Activated naive CD4-positive, alpha-beta T cell treated with Interleukin-2 at 50 U/mL for 16 hours (primary cell): ENCODE results near the gene MAP3K5.
"Not testable (repeated sequence)": the region's sequence is repeated elsewhere in the genome, so short reads cannot be mapped to it uniquely, and the experiment has no call there.

ENCODE experiments used
- DNase-seq: peaks from one replicate; pipeline ENCODE4 v3.0.0-alpha.2; 2020

MAP3K5 gene

DNA sequence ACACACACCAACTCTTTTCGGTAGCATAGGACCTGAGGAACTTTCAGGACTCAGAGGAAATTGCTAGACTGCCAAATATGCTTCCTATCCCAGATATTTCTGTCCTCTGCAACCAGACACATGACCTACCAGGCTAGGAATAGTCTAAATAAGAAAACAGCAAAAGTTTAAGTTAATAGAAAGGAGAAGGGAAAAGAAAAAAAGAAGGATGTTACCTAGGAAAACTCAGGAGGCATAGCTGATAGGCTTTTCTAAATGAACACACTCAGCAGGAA lies 74.6 kb downstream of the MAP3K5 start:
- no peak for DNase-seq

- no peak for DNase-seq
Measured at GRCh38 chr6:136716917-136717715, 75.2 kb downstream of the MAP3K5 start.

GRCh38 chr6:136712642-136713041 lies 79.6 kb downstream of the MAP3K5 start:
- DNase-seq = not testable (repeated sequence)

DNA sequence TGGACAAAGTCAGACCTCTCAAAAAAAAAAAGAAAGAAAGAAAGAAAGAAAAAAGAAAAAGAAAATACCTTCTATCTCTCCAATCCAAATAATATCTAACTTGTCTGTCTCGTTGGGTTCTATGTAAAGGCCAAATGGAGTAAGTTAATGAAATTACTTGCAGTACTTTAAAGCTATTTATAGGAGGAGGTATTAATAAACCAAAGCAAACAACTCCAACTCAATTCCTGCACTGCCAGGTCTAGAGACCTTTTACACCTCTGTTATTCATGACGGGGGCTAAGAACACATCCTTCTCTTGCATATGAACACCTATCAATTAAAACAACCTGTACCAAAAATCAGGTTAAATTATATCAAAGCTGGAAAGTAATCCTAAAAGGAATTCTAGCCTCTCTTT lies 80.6 kb downstream of the MAP3K5 start:
- no peak for DNase-seq

GRCh38 chr6:136710877-136711552 lies 81.3 kb downstream of the MAP3K5 start:
- no peak for DNase-seq

GRCh38 chr6:136709429-136709828 lies 82.8 kb downstream of the MAP3K5 start:
- DNase-seq = no peak

- no peak for DNase-seq
Measured at GRCh38 chr6:136706430-136706829, 85.8 kb downstream of the MAP3K5 start.

GRCh38 chr6:136703331-136703865 lies 88.9 kb downstream of the MAP3K5 start:
- DNase-seq = no peak

- DNase-seq = no peak
Measured at GRCh38 chr6:136701045-136701444, 91.2 kb downstream of the MAP3K5 start.

- DNase-seq = no peak
Measured at GRCh38 chr6:136699358-136699757, 92.9 kb downstream of the MAP3K5 start.

DNA sequence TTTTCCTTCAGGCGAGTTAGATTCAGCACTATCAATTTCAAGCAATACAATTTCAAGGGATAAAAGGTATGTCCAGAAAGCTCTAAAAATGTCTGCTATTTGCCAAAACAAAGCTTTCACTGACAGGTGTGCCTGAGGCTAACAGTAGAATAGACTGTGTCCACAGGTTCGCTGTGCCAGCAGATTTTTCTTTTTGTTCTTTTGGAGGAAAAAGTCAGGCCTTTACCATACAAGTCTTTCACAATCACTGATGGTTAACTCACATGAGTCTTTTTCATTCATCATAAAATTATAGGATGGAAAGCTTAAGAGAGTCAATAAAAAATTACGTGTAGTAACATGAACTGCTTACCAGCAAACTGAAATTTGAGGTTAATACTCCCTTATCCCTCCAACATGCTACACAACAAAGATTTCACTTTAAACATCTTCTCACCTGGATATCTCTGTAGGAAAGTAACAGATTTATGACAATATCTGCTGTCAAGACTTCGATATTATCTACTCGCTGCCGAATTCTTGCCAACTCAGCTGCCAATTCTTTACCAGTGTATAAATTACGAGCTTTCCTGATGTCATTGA lies 95.4 kb downstream of the MAP3K5 start:
- no peak for DNase-seq

DNA sequence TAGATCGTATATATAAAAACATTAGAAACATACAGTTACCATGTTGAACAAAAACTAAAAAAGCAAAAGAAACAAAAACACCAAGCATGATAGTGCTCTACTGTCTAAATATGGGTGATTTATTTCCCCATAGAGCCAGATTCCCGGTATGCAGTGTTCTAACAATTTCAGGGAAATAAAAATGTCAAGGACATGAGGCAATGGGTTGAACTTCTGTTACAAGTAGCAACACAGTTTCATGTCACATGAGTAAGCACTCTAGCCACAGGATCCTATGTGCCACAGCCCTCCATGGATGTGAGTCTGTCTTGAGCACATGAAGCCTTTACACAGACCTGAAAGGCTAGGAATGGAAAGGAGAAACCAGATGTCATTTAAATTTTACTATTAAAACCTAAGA lies 96.0 kb downstream of the MAP3K5 start:
- no peak for DNase-seq

GRCh38 chr6:136695412-136695811 lies 96.9 kb downstream of the MAP3K5 start:
- DNase-seq = no peak

- no peak for DNase-seq
Measured at GRCh38 chr6:136693090-136693489, 99.2 kb downstream of the MAP3K5 start.

DNA sequence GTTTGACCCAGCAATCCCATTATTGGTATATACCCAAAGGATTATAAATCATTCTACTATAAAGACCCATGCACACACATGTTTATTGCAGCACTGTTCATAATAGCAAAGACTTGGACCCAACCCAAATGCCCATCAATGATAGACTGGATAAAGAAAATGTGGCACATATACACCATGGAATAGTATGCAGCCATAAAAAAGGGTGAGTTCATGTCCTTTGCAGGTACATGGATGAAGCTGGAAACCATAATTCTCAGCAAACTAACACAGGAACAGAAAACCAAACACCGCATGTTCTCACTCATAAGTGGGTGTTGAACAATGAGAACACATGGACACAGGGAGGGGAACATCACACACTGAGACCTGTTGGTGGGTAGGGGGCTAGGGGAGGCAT lies 104.4 kb downstream of the MAP3K5 start:
- not testable (repeated sequence) for DNase-seq

DNA sequence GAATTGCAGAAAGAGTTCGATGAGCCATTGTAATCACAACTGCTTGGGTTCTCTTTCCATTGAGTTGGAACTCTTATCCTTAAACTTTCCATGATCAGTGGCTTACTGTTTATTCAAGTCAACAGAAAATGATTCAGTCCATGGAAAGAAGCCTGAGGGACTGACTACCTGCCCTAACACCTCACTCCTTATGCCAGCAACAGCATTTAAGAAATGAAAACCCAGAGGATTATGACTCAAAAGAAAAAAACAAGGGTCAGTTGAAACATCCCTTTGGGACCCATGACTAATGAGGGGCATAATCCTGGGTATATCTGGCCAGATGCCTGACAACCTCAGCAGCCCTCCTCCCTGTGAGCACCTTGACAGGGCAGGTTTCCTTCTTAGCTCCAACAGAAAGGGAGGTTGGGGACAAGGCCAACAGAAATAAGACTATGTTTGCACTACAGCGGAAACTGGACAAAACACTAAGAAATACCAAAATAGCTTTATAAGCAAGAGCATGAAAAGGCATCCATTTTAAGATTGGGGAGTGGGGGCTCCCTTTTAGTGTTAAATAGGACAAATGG lies 106.7 kb downstream of the MAP3K5 start:
- DNase-seq = no peak

GRCh38 chr6:136684466-136684865 lies 107.8 kb downstream of the MAP3K5 start:
- DNase-seq = no peak

- DNase-seq = no peak
Measured at GRCh38 chr6:136683209-136683941, 108.9 kb downstream of the MAP3K5 start.

GRCh38 chr6:136682292-136682691 lies 110.0 kb downstream of the MAP3K5 start:
- no peak for DNase-seq

- DNase-seq = no peak
Measured at GRCh38 chr6:136677822-136678221, 114.5 kb downstream of the MAP3K5 start.

DNA sequence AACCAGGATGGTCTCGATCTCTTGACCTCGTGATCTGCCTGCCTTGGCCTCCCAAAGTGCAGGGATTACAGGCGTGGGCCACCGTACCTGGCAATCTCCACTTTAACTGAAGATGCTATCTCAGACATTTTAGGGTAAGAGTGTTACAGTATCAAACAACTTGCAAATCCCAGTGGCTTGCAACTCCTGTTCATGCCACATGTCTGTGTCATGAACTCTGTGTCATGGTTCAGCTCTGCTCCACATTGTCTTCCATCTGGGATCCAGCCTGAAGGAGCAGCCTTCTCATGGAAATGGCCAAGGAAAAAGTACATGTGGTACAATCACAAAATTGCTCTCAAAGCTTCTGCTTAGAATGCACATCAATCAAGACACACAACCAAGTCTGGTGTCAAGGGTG lies 114.9 kb downstream of the MAP3K5 start:
- no peak for DNase-seq

- DNase-seq = no peak
Measured at GRCh38 chr6:136676075-136676474, 116.2 kb downstream of the MAP3K5 start.

DNA sequence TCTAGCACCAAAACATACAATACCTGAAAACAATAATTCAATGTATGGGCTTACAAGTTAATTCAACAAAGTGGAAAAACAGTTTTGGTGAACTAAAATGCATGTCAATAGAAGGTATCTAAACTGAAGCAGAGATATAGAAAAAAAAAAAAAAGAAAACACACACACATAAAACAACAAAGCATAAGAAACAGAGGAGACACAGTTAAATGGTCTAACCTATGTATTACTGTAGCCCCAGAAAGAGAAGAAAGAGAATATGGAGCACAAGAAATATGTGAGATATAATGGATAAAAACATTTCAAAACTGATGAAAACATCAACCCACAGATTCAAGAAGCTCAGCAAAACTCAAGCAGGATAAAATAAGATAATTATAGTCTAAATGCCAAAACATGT lies 118.7 kb downstream of the MAP3K5 start:
- DNase-seq = no peak
